Osteocyte (in vitro differentiated cells): Measurements from ENCODE around the gene SVEP1. TPM values are rescaled to one million over a fixed set of nuclear protein-coding genes. Genes with fewer than 3 reads are reported as not detected.

Experiments
- DNase-seq: peaks from one replicate; pipeline ENCODE4 v3.0.0; 2021; ENCODE audit warnings: mixed read lengths; ENCODE audit not compliant: unreplicated experiment; ENCODE audit errors: extremely low spot score
- H3K27ac Mint-ChIP-seq: one replicate; pipeline ENCODE4 v1.8.0; 2021; ENCODE audit warnings: mild to moderate bottlenecking, mixed read lengths; ENCODE audit not compliant: unreplicated experiment
- H3K27me3 Mint-ChIP-seq: one replicate; pipeline ENCODE4 v1.8.0; 2021; ENCODE audit warnings: mixed read lengths; ENCODE audit not compliant: unreplicated experiment
- H3K36me3 Mint-ChIP-seq: one replicate; pipeline ENCODE4 v1.8.0; 2021; ENCODE audit warnings: mixed read lengths; ENCODE audit not compliant: unreplicated experiment
- H3K4me1 Mint-ChIP-seq: one replicate; pipeline ENCODE4 v1.8.0; 2021; ENCODE audit warnings: mixed read lengths; ENCODE audit not compliant: unreplicated experiment
- H3K4me3 Mint-ChIP-seq: one replicate; pipeline ENCODE4 v1.8.0; 2021; ENCODE audit warnings: mild to moderate bottlenecking, moderate library complexity, mixed read lengths; ENCODE audit not compliant: unreplicated experiment
- H3K9me3 Mint-ChIP-seq: one replicate; pipeline ENCODE4 v1.8.0; 2021; ENCODE audit warnings: mixed read lengths; ENCODE audit not compliant: unreplicated experiment
- total RNA-seq: library from RNA; stranded (reverse); gene quantifications from 2 replicates; pipeline ENCODE4 v1.2.1, GENCODE V29; 2021
- TF ChIP-seq, protein P1 (sequence below): fragments of 200-600 bp; sonication (generic); IDR thresholded peaks from 2 replicates; pipeline ENCODE4 v1.5.0; 2021; ENCODE audit warnings: antibody characterized with exemption, mild to moderate bottlenecking, moderate library complexity

Gene SVEP1
- total RNA-seq, 1 donor from 2014 or later: 3.1 TPM

GRCh38 chr9:110602281-110602680 lies 22.7 kb upstream of the SVEP1 start:
- Mint-ChIP-seq H3K9me3 (peaks cover 3% of the 10 kb centered on the region), H3K4me3 (no peak overlapping the region), H3K27ac (no peak overlapping the region), H3K27me3 (no peaks in the 10 kb centered on the region), H3K4me1 (no peaks in the 10 kb centered on the region), H3K36me3 (no peaks in the 10 kb centered on the region)
- DNase-seq: no peak
- TF ChIP-seq, protein P1, sequence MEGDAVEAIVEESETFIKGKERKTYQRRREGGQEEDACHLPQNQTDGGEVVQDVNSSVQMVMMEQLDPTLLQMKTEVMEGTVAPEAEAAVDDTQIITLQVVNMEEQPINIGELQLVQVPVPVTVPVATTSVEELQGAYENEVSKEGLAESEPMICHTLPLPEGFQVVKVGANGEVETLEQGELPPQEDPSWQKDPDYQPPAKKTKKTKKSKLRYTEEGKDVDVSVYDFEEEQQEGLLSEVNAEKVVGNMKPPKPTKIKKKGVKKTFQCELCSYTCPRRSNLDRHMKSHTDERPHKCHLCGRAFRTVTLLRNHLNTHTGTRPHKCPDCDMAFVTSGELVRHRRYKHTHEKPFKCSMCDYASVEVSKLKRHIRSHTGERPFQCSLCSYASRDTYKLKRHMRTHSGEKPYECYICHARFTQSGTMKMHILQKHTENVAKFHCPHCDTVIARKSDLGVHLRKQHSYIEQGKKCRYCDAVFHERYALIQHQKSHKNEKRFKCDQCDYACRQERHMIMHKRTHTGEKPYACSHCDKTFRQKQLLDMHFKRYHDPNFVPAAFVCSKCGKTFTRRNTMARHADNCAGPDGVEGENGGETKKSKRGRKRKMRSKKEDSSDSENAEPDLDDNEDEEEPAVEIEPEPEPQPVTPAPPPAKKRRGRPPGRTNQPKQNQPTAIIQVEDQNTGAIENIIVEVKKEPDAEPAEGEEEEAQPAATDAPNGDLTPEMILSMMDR: no peak

DNA sequence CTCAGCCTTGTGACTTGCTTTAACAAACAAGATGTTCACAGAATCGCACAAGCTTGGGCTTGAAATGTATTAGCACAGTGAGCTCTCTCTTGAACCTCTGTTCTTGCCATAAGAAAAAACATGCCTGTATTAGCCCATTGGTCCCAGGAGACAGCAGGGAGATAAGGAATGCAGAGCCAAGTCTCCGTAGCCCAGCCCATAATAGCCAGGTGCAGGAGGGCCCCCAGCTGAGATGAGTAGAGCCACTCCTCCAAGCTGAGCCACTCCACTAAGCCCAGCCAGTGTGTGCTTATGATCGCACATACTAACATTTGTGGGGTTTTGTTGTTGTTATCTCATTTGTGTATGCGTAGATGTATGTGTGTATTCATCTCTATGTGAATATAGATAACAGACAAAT lies 21.6 kb upstream of the SVEP1 start:
- no peaks in the 10 kb centered on the region for H3K36me3 Mint-ChIP-seq
- H3K4me3 Mint-ChIP-seq: no peak overlapping the region
- no peaks in the 10 kb centered on the region for H3K4me1 Mint-ChIP-seq
- H3K9me3 Mint-ChIP-seq: peaks cover 3% of the 10 kb centered on the region
- H3K27me3 Mint-ChIP-seq: no peaks in the 10 kb centered on the region
- H3K27ac Mint-ChIP-seq: no peak overlapping the region
- no peak for DNase-seq
- TF ChIP-seq, protein P1: no peak

DNA sequence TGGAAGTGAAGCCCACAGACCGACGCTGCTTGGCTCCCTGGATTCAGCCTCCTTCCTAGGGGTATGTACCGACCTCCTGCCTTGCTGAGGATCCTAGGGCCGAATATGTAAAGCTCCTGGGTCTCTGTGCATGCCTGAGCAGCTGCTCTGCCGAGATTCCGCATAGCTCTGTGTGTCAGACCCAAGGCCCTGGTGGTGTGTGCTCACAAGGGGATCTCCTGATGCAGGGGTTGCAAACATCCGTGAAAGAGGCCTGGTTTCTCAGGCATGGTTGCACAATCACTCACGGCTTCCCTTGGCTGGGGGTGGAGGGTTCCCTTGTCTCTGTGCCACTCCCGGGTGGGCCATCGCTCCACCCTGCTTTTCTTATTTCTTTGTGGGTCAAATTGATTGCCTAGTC lies 19.9 kb upstream of the SVEP1 start:
- no peak for DNase-seq
- peaks cover 5% of the 10 kb centered on the region for H3K9me3 Mint-ChIP-seq
- no peaks in the 10 kb centered on the region for H3K36me3 Mint-ChIP-seq
- no peaks in the 10 kb centered on the region for H3K4me1 Mint-ChIP-seq
- TF ChIP-seq, protein P1: no peak
- H3K27me3 Mint-ChIP-seq: no peaks in the 10 kb centered on the region
- no peak overlapping the region for H3K27ac Mint-ChIP-seq
- H3K4me3 Mint-ChIP-seq: no peak overlapping the region

- H3K27ac Mint-ChIP-seq: no peak overlapping the region
- H3K4me1 Mint-ChIP-seq: peaks cover 7% of the 10 kb centered on the region
- no peak for DNase-seq
- H3K4me3 Mint-ChIP-seq: no peak overlapping the region
- H3K36me3 Mint-ChIP-seq: peaks cover 2% of the 10 kb centered on the region
- peaks cover 5% of the 10 kb centered on the region for H3K27me3 Mint-ChIP-seq
- H3K9me3 Mint-ChIP-seq: peaks cover 19% of the 10 kb centered on the region
- TF ChIP-seq, protein P1: no peak
Observed at GRCh38 chr9:110592044-110592830, 12.7 kb upstream of the SVEP1 start.

DNA sequence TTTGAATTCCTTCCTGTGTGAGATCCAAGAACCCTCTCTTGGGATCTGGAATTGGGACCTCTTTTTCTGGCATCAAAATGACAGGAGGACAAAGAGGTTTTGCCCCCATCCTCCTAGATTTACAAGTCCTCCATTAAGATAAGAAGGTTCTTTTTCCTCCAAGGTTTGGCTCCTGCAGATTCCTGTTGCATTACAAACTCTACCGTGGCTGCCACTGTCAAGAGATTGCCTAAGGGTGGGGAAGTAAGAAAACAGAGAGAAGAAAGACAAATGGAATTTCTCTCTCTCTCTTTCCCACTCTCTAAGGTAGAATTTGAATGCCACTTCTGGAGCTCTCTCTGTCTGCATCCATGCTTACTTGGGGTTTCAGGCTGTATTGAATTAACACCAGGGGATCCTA lies 12.0 kb upstream of the SVEP1 start:
- Mint-ChIP-seq H3K27ac (no peak overlapping the region), H3K36me3 (peaks cover 4% of the 10 kb centered on the region), H3K4me3 (no peak overlapping the region), H3K4me1 (peaks cover 7% of the 10 kb centered on the region), H3K27me3 (peaks cover 12% of the 10 kb centered on the region), H3K9me3 (peaks cover 24% of the 10 kb centered on the region)
- no peak for DNase-seq
- TF ChIP-seq, protein P1: no peak
